OCI-LY7 (cell line): ENCODE results near the gene BUD23. TPM values are rescaled to one million over a fixed set of nuclear protein-coding genes. Genes with fewer than 3 reads are reported as not detected.

Experiments
- BruUV-seq: library from RNA; stranded (reverse); fragments of 400-500 nt; replicated peaks from 2 replicates; lab custom pipeline; 2021; lab: Mats Ljungman, UMichigan
- CTCF ChIA-PET: fragments of 300-600 bp; sonication (Branson Sonifier 250); formaldehyde crosslinking; loops from one replicate; lab custom pipeline; 2022; ENCODE audit warnings: antibody characterized with exemption; ENCODE audit not compliant: unreplicated experiment; lab: Charles Lee
- POLR2A ChIA-PET: fragments of 300-600 bp; sonication (Branson Sonifier 250); formaldehyde crosslinking; loops from one replicate; lab custom pipeline; 2022; ENCODE audit warnings: antibody characterized with exemption; lab: Charles Lee
- DNase-seq: peaks from one replicate; pipeline ENCODE4 v3.0.0-alpha.2; 2015; ENCODE audit warnings: low spot score
- H2AFZ ChIP-seq: fragments of 200-600 bp; sonication (generic), shearing (Covaris generic); 2 replicates; pipeline ENCODE4 v1.6.1; 2014; ENCODE audit warnings: mild to moderate bottlenecking, antibody characterized with exemption, low read length, moderate library complexity
- H3K27ac ChIP-seq: fragments of 200-600 bp; sonication (generic); 2 replicates; pipeline ENCODE4 v1.5.1; 2014; ENCODE audit warnings: mixed run types, low read depth, mild to moderate bottlenecking, moderate library complexity, low read length, inconsistent platforms; ENCODE audit not compliant: poor library complexity, severe bottlenecking
- H3K36me3 ChIP-seq: fragments of 200-600 bp; sonication (generic); 2 replicates; pipeline ENCODE4 v1.6.1; 2014; ENCODE audit warnings: mild to moderate bottlenecking, antibody characterized with exemption, low read length, moderate library complexity, mixed read lengths; ENCODE audit not compliant: insufficient read depth
- H3K4me1 ChIP-seq: fragments of 200-600 bp; sonication (generic); 2 replicates; pipeline ENCODE4 v1.5.1; 2014; ENCODE audit warnings: mild to moderate bottlenecking, low read length; ENCODE audit not compliant: insufficient read depth, poor library complexity, severe bottlenecking
- H3K4me2 ChIP-seq: fragments of 200-600 bp; sonication (generic); 2 replicates; pipeline ENCODE4 v1.6.1; 2014; ENCODE audit warnings: mild to moderate bottlenecking, low read length
- H3K4me3 ChIP-seq: fragments of 200-600 bp; sonication (generic); 2 replicates; pipeline ENCODE4 v1.5.1; 2014; ENCODE audit warnings: mild to moderate bottlenecking, low read depth, low read length; ENCODE audit not compliant: poor library complexity, severe bottlenecking
- H3K79me2 ChIP-seq: fragments of 200-600 bp; sonication (generic); 2 replicates; pipeline ENCODE4 v1.6.1; 2016; ENCODE audit warnings: low read depth, mild to moderate bottlenecking, low read length, moderate library complexity, mixed read lengths; ENCODE audit not compliant: insufficient read depth
- H3K9me2 ChIP-seq: fragments of 200-600 bp; sonication (generic); 2 replicates; pipeline ENCODE4 v1.6.1; 2016; ENCODE audit warnings: mild to moderate bottlenecking, low read length, mixed read lengths; ENCODE audit not compliant: insufficient read depth
- H3K9me3 ChIP-seq: fragments of 200-600 bp; sonication (generic); 2 replicates; pipeline ENCODE4 v1.6.1; 2014; ENCODE audit warnings: mild to moderate bottlenecking, mixed run types, low read length, mixed read lengths
- H4K20me1 ChIP-seq: fragments of 200-600 bp; sonication (generic); 2 replicates; pipeline ENCODE4 v1.6.1; 2014; ENCODE audit warnings: mild to moderate bottlenecking, antibody characterized with exemption, low read length, moderate library complexity, mixed read lengths; ENCODE audit not compliant: insufficient read depth
- EZH2phosphoT487 ChIP-seq: fragments of 200-600 bp; sonication (generic); IDR thresholded peaks from 2 replicates; pipeline ENCODE4 v1.6.1; 2018; ENCODE audit warnings: low read depth, borderline replicate concordance, mild to moderate bottlenecking, mixed run types, antibody characterized with exemption, low read length, moderate library complexity, mixed read lengths
- intact Hi-C: fragments of 100-400 bp; cut with micrococcal nuclease; formaldehyde crosslinking; loops from one replicate; pipeline ENCODE4 v1.10.0; 2022; ENCODE audit not compliant: unreplicated experiment
- total RNA-seq, 2 experiments: library from RNA; depleted of rRNA in 1 of 2; stranded (reverse); fragments of >200 nt in 1 of 2; shearing (Covaris generic) in 1 of 2; gene quantifications; 2 replicates each; pipeline ENCODE4 v1.2.3, GENCODE V29; 2014 to 2022
- TF ChIP-seq, protein P1 (sequence below): fragments of 200-600 bp; sonication (generic); conservative IDR thresholded peaks from 2 replicates; pipeline ENCODE4 v1.5.1; 2014; ENCODE audit warnings: mild to moderate bottlenecking, antibody characterized with exemption, low read length, moderate library complexity, mixed read lengths

BUD23 gene
- total RNA-seq, 2 experiments from 2014 or later, result 58.1 to 91.1 TPM

DNA sequence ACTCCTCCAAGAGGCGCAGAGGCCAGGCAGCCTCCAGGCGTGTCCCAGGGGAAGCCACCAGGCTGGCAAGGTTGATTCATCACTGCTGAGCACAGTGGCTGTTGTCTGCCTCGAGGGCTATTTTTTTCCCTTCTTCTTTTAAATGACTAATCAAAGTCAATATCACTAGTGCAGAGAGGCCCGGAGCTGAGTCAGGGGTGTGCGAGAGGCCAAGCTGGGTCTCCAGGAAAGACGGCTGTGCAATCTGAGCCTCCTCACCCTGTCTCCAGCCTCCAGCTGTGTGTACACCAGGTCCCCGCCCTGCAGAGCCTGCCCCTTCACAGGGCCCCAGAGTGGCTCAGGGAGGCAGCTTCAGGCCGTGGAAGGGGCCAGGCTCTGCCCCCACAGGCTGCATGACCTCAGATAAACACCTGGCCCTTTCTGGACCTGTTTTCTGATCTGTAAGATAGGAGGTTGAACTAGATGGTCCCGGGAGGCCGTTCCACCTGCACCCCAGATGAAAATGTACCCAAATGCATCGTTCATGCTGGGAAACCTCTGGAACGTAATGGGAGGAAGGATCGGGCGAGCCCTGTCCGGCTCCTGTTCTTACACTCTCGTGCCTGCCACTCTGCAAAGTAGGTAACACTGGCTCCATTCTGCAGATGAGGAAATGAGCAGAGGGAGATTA, 32.4 kb downstream of the BUD23 start:
- peak overlapping the region; percentile 9; the same call in 1 of the 2 replicates for H3K4me2 ChIP-seq
- intact Hi-C loops, result no loop called here
- H3K4me3 ChIP-seq, result no peak overlapping the region
- no peaks in the 10 kb centered on the region for H3K79me2 ChIP-seq
- ChIA-PET POLR2A (no interaction called here), CTCF (no interaction called here)
- BruUV-seq, result no TSS peak
- H3K4me1 ChIP-seq, result peaks cover 28% of the 10 kb centered on the region
- H3K9me2 ChIP-seq, result no peaks in the 10 kb centered on the region
- no peak overlapping the region for H3K27ac ChIP-seq
- H3K9me3 ChIP-seq, result no peaks in the 10 kb centered on the region
- no peaks in the 10 kb centered on the region for H3K36me3 ChIP-seq
- peak; percentile 54 for DNase-seq
- no peak overlapping the region for H2AFZ ChIP-seq
- no peaks in the 10 kb centered on the region for H4K20me1 ChIP-seq
- TF ChIP-seq EZH2phosphoT487, result no peak
- TF ChIP-seq, protein P1, sequence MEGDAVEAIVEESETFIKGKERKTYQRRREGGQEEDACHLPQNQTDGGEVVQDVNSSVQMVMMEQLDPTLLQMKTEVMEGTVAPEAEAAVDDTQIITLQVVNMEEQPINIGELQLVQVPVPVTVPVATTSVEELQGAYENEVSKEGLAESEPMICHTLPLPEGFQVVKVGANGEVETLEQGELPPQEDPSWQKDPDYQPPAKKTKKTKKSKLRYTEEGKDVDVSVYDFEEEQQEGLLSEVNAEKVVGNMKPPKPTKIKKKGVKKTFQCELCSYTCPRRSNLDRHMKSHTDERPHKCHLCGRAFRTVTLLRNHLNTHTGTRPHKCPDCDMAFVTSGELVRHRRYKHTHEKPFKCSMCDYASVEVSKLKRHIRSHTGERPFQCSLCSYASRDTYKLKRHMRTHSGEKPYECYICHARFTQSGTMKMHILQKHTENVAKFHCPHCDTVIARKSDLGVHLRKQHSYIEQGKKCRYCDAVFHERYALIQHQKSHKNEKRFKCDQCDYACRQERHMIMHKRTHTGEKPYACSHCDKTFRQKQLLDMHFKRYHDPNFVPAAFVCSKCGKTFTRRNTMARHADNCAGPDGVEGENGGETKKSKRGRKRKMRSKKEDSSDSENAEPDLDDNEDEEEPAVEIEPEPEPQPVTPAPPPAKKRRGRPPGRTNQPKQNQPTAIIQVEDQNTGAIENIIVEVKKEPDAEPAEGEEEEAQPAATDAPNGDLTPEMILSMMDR, result no peak

DNA sequence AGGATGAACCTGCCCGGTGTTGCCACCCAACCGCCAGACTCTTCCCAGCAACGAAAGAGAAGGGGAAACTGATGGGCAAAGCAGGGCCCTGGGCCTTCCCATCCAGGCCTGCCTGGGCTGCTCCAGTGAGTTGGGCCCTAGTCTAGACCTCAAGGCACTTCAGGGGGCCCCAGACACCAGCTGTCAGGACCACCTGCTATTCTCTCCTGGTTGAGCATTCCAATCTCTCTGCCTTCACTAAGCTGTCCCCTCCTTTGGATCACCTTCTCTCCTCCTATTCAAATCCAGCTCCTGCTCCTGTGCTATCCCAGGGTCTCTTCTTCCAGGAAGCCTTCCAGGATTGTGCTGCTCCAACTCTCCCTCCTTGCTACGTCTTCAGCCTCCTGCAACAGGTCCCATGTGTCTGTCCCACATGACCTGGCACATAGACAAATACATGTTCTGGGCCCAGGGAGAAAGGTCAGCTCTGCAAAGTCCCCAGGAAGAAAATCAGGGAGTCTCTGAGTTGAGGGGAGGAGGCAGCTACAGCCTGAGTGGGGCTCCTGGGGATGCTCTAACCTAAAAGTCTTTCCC, 33.0 kb downstream of the BUD23 start:
- peaks cover 28% of the 10 kb centered on the region for H3K4me1 ChIP-seq
- no TSS peak for BruUV-seq
- TF ChIP-seq, protein P1, result no peak
- TF ChIP-seq EZH2phosphoT487, result no peak
- no peaks in the 10 kb centered on the region for H3K9me2 ChIP-seq
- H3K79me2 ChIP-seq, result no peaks in the 10 kb centered on the region
- H2AFZ ChIP-seq, result no peak overlapping the region
- ChIA-PET POLR2A (interaction anchor here (0.6 kb wide), 1 partner anchor 189 kb away, joined by 3 read pairs; no protein-coding TSS in a partner anchor), CTCF (interaction anchor here (0.6 kb wide), 1 partner anchor 102 kb away, joined by 4 read pairs; no protein-coding TSS in a partner anchor)
- H3K4me3 ChIP-seq, result no peak overlapping the region
- no peaks in the 10 kb centered on the region for H3K36me3 ChIP-seq
- no peak overlapping the region for H3K27ac ChIP-seq
- no peaks in the 10 kb centered on the region for H4K20me1 ChIP-seq
- no peaks in the 10 kb centered on the region for H3K9me3 ChIP-seq
- no peak for DNase-seq
- no peak overlapping the region for H3K4me2 ChIP-seq
- intact Hi-C loops, result no loop called here
